Esophagus muscularis mucosa (tissue), 3 donors: Measurements from ENCODE around the gene NFAM1.

Experiments used
- POLR2A ChIP-seq: fragments of 450-650 bp; IDR thresholded peaks from one replicate; pipeline ENCODE4 v1.6.1; 2017; ENCODE audit warnings: antibody characterized with exemption, moderate library complexity, mild to moderate bottlenecking, low read depth
- POLR2AphosphoS5 ChIP-seq, 2 donors: sonication (generic); formaldehyde crosslinking; IDR thresholded peaks; one replicate each; pipeline ENCODE4 v1.6.1; 2017; ENCODE audit warnings: antibody characterized with exemption in 2 of 2
- TF ChIP-seq, protein P1 (sequence below), 3 experiments: fragments of 200-600 bp in 2 of 3; fragments of 450-650 bp in 1 of 3; sonication (generic) in 2 of 3; IDR thresholded peaks; one replicate each; pipeline ENCODE4 v1.5.1; 2017 to 2019; ENCODE audit warnings: antibody characterized with exemption in 3 of 3, mild to moderate bottlenecking in 2 of 3, moderate library complexity in 1 of 3

DNA sequence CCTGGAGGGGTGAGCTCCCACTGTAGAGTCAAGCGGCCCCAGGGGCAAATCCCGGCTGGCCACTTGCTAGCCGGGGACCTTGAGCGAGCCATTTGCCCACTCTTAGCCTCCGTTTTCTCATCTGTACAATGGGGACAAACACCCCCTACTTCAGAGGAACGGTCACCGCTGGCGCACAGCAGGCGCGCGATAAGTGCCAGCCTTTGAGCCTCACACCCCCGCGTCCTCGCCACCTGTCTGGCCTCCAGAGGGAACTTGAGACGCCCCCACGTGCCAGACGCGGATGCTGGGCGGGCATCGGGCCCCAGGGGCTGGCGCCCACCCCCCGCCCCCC is 89.1 kb downstream of the NFAM1 start:
- no peak for TF ChIP-seq POLR2A
- TF ChIP-seq, protein P1, sequence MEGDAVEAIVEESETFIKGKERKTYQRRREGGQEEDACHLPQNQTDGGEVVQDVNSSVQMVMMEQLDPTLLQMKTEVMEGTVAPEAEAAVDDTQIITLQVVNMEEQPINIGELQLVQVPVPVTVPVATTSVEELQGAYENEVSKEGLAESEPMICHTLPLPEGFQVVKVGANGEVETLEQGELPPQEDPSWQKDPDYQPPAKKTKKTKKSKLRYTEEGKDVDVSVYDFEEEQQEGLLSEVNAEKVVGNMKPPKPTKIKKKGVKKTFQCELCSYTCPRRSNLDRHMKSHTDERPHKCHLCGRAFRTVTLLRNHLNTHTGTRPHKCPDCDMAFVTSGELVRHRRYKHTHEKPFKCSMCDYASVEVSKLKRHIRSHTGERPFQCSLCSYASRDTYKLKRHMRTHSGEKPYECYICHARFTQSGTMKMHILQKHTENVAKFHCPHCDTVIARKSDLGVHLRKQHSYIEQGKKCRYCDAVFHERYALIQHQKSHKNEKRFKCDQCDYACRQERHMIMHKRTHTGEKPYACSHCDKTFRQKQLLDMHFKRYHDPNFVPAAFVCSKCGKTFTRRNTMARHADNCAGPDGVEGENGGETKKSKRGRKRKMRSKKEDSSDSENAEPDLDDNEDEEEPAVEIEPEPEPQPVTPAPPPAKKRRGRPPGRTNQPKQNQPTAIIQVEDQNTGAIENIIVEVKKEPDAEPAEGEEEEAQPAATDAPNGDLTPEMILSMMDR (IDR thresholded peaks at IDR 0.05): no peak
- no peak for TF ChIP-seq POLR2AphosphoS5 (IDR thresholded peaks at IDR 0.05)
